ENCODE results near the gene THSD4.

The THSD4 gene

DNA sequence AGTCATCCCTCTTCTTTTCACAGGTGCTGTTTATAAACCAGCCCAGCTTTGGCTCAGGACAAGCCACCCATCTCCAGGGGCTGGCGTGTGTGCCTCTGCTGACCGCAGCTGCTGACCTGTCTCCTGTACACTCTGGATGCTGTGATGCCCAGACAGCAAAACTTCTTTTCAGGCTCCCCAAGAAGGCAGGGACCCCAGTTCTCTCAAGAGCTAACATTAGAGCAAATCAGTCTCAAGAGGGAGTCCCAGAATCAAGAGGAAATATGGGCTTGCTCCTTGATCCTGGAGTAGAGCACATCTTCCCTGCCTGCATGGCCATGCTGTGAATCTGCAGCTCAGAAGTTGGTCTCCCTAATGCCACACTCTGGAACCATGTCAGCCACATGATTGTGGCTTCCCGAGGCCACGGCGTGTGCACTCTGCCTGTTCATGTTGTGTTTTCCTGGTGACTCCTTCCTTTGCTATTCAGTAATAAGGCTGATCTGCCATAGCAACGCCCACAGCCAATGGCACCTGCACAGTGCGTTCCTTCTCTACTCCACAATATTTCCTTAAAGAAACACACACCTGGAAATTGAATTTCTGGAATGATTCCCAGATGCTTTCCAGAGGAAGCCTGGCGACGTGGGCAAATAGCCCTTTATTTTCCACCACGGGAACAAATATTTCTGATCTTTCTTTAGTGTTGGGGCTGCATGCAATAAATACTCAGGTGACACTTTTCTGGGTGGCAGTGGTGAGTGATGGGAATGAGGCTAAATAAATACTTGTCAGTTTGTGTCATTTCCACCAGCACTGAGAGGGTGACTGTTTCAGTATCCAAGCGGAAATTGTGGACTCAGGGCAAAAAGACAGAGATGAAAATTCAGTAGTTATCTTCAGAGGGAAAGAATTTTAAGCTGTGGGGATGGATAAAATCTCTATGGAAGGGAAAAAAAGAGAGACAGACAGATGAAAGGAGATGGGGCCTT lies 21.9 kb upstream of the THSD4 start:
- CTCF ChIA-PET = interaction anchor here (0.8 to 1.4 kb wide), 3 partner anchors 9 to 21 kb away, joined by 3 read pairs; no protein-coding TSS in a partner anchor
- POLR2A ChIA-PET = no interaction called here
- no peak for TF ChIP-seq CTCF (IDR thresholded peaks at IDR 0.05; ENCODE audit: control extremely low read depth, extremely low read depth, low read depth, missing control alignments)
- DNase-seq (ENCODE audit: extremely low spot score) = no peak

GRCh38 chr15:71094137-71094536 lies 21.1 kb upstream of the THSD4 start:
- CTCF ChIA-PET = interaction anchor here (0.8 to 1.3 kb wide), 2 partner anchors 10 to 20 kb away, joined by 3 read pairs; no protein-coding TSS in a partner anchor
- no peak for DNase-seq (ENCODE audit: extremely low spot score)

GRCh38 chr15:71096676-71097075 lies 18.6 kb upstream of the THSD4 start:
- ChIA-PET POLR2A (no interaction called here), CTCF (no interaction called here)
- no peak for DNase-seq (ENCODE audit: extremely low spot score)
- no peak for TF ChIP-seq CTCF (IDR thresholded peaks at IDR 0.05; ENCODE audit: control extremely low read depth, extremely low read depth, low read depth, missing control alignments)

More at GRCh38 chr15:71094137-71094536, 21.1 kb upstream of the THSD4 start:
- POLR2A ChIA-PET = no interaction called here
- no peak for TF ChIP-seq CTCF (IDR thresholded peaks at IDR 0.05; ENCODE audit: control extremely low read depth, extremely low read depth, low read depth, missing control alignments)

- CTCF ChIA-PET = no interaction called here
- no peak for TF ChIP-seq CTCF (IDR thresholded peaks at IDR 0.05; ENCODE audit: control extremely low read depth, extremely low read depth, low read depth, missing control alignments)
- POLR2A ChIA-PET = no interaction called here
- no peak for DNase-seq (ENCODE audit: extremely low spot score)
These were observed 17.4 kb upstream of the THSD4 start for GRCh38 chr15:71097890-71098289.

DNA sequence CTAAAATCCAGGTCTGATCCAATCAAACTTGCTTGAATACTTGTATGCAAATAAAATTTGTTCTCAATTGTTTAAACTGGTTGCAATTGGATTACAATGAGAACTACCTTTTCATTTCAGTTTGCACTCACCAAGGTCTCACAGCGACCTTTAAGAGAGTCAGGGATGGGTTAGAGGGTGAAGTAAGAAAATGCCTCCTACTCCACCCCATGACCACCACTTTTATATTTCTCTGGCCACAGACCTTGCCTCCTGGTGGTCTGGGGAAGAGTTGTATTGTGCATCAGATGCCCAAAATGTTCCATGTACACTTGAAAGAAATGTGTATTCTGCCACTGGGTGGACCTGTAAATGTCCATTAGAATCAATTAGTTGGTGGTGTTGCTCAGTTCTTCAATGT lies 16.4 kb upstream of the THSD4 start:
- DNase-seq (ENCODE audit: extremely low spot score) = no peak
- CTCF ChIA-PET = interaction anchor here (1.0 kb wide), 1 partner anchor 16 kb away, joined by 4 read pairs; the partner anchor contains the start of gene THSD4
- no peak for TF ChIP-seq CTCF (IDR thresholded peaks at IDR 0.05; ENCODE audit: control extremely low read depth, extremely low read depth, low read depth, missing control alignments)
- POLR2A ChIA-PET = no interaction called here

- ChIA-PET POLR2A (interaction anchor here (0.5 kb wide), 1 partner anchor 1095 kb away, joined by 3 read pairs; the partner anchor contains the start of gene GRAMD2A), CTCF (interaction anchor here (1.0 to 1.3 kb wide), 3 partner anchors 10 to 12 kb away, joined by 3 to 6 read pairs (median 3); partner anchors contain the start of gene THSD4)
- DNase-seq (ENCODE audit: extremely low spot score) = no peak
These were observed 12.1 kb upstream of the THSD4 start for GRCh38 chr15:71103102-71103676.

More at GRCh38 chr15:71103102-71103676, 12.1 kb upstream of the THSD4 start:
- TF ChIP-seq CTCF (IDR thresholded peaks at IDR 0.05; ENCODE audit: control extremely low read depth, extremely low read depth, low read depth, missing control alignments) = no peak

Measured in GM10248 (cell line).